DMS53 treated with DMSO at 0.1 percent for 48 hours (cell line): ENCODE data around the gene RNF144A.
A peak's percentile ranks its signal among the peaks of the same experiment; 100 is the strongest.

Experiments used
- DNase-seq: peaks from one replicate; lab custom pipeline; 2025; ENCODE audit not compliant: unreplicated experiment; lab: John Stamatoyannopoulos, UW

RNF144A gene

GRCh38 chr2:7035884-7036283 is 118.7 kb downstream of the RNF144A start:
- DNase-seq: no peak

- peak; percentile 5 for DNase-seq
Observed at GRCh38 chr2:7037340-7038333, 120.4 kb downstream of the RNF144A start.

- DNase-seq: no peak
Observed at GRCh38 chr2:7040547-7040946, 123.3 kb downstream of the RNF144A start.

GRCh38 chr2:7041421-7041820 is 124.2 kb downstream of the RNF144A start:
- DNase-seq: no peak

GRCh38 chr2:7043690-7044089 is 126.5 kb downstream of the RNF144A start:
- DNase-seq: no peak

- no peak for DNase-seq
Observed at GRCh38 chr2:7044253-7045250, 127.3 kb downstream of the RNF144A start.

GRCh38 chr2:7045601-7046590 is 128.7 kb downstream of the RNF144A start:
- DNase-seq: no peak

GRCh38 chr2:7047661-7048060 is 130.4 kb downstream of the RNF144A start:
- no peak for DNase-seq

GRCh38 chr2:7048762-7049294 is 131.6 kb downstream of the RNF144A start:
- no peak for DNase-seq

- DNase-seq: no peak
Observed at GRCh38 chr2:7052404-7052803, 135.2 kb downstream of the RNF144A start.

GRCh38 chr2:7053650-7054265 is 136.5 kb downstream of the RNF144A start:
- peak; percentile 80 for DNase-seq

- DNase-seq: no peak
Observed at GRCh38 chr2:7057865-7058400, 140.7 kb downstream of the RNF144A start.

- no peak for DNase-seq
Observed at GRCh38 chr2:7060156-7060555, 142.9 kb downstream of the RNF144A start.

- no peak for DNase-seq
Observed at GRCh38 chr2:7060631-7061449, 143.6 kb downstream of the RNF144A start.

- no peak for DNase-seq
Observed at GRCh38 chr2:7061450-7061789, 144.2 kb downstream of the RNF144A start.

GRCh38 chr2:7061921-7062320 is 144.7 kb downstream of the RNF144A start:
- no peak for DNase-seq

GRCh38 chr2:7063789-7064188 is 146.6 kb downstream of the RNF144A start:
- DNase-seq: no peak

- no peak for DNase-seq
Observed at GRCh38 chr2:7068457-7068856, 151.2 kb downstream of the RNF144A start.

GRCh38 chr2:7070483-7070882 is 153.3 kb downstream of the RNF144A start:
- DNase-seq: no peak
